GM12878 (cell line): Measurements from ENCODE around the gene TMEM266. TPM values are rescaled to one million over a fixed set of nuclear protein-coding genes. Genes with fewer than 3 reads are reported as not detected.

Experiments used
- ATAC-seq: fragments of 200-7000 bp; cut with Tn5 transposase; 3 replicates; pipeline ENCODE4 v1.9.1; 2020; ENCODE audit warnings: mild to moderate bottlenecking, moderate library complexity
- BruUV-seq: library from RNA; stranded (reverse); fragments of 400-500 nt; replicated peaks from 2 replicates; lab custom pipeline; 2021; lab: Mats Ljungman, UMichigan
- CTCF ChIA-PET: fragments of 300-600 bp; sonication (Branson Sonifier 250); formaldehyde crosslinking; extraction: SDS; loops from one replicate; lab custom pipeline; 2021; ENCODE audit warnings: inconsistent platforms; lab: Yijun Ruan, JAX
- POLR2A ChIA-PET: fragments of 350-600 bp; formaldehyde crosslinking; extraction: SDS; loops from one replicate; lab custom pipeline; 2021; ENCODE audit warnings: inconsistent platforms; lab: Charles Lee
- RAD21 ChIA-PET: fragments of 300-600 bp; sonication (Branson Sonifier 250); formaldehyde crosslinking; loops from one replicate; lab custom pipeline; 2023; ENCODE audit warnings: antibody characterized with exemption; ENCODE audit not compliant: unreplicated experiment; lab: Charles Lee
- SMC1A ChIA-PET: fragments of 300-600 bp; sonication (Branson Sonifier 250); formaldehyde crosslinking; loops from one replicate; lab custom pipeline; 2023; ENCODE audit not compliant: unreplicated experiment, uncharacterized antibody; lab: Charles Lee
- DNase-seq: peaks from one replicate; pipeline ENCODE4 v3.0.0-alpha.2; 2011; ENCODE audit warnings: low read depth, low spot score
- FAIRE-seq: peaks from 3 replicates; lab custom pipeline; 2011; peaks lifted over from hg19 to GRCh38; lab: Jason Lieb, UNC
- H2AFZ ChIP-seq: 2 replicates; pipeline ENCODE4 v1.6.0; 2011; ENCODE audit warnings: low read depth, low read length, control low read depth; ENCODE audit not compliant: control insufficient read depth
- H3K27ac ChIP-seq: 2 replicates; pipeline ENCODE4 v1.5.1; 2011; ENCODE audit warnings: control low read depth; ENCODE audit not compliant: control insufficient read depth, insufficient read depth
- H3K27me3 ChIP-seq, 2 experiments: replicated peaks in 1 of 2; 2 replicates each; pipeline versions ENCODE4 v1.6.0 to v1.6.1; 2011; ENCODE audit warnings: low read length in 1 of 2; ENCODE audit not compliant: control insufficient read depth in 2 of 2, insufficient read depth in 2 of 2
- H3K36me3 ChIP-seq, 2 experiments: 2 replicates each; pipeline ENCODE4 v1.5.1; 2011; ENCODE audit warnings: low read length in 1 of 2; ENCODE audit not compliant: control insufficient read depth in 2 of 2, insufficient read depth in 2 of 2
- H3K4me1 ChIP-seq: 2 replicates; pipeline ENCODE4 v1.6.1; 2011; ENCODE audit warnings: mild to moderate bottlenecking, low read length, moderate library complexity, mixed read lengths; ENCODE audit not compliant: control insufficient read depth, insufficient read depth
- H3K4me2 ChIP-seq: 2 replicates; pipeline ENCODE4 v1.6.0; 2011; ENCODE audit warnings: control low read depth; ENCODE audit not compliant: control insufficient read depth, insufficient read depth
- H3K4me3 ChIP-seq: fragments of 200-600 bp; sonication (generic); 2 replicates; pipeline ENCODE4 v1.5.1; 2016
- H3K79me2 ChIP-seq: 2 replicates; pipeline ENCODE4 v1.6.0; 2011; ENCODE audit warnings: low read length; ENCODE audit not compliant: control insufficient read depth, insufficient read depth
- H3K9ac ChIP-seq: 2 replicates; pipeline ENCODE4 v1.8.0; 2011; ENCODE audit warnings: low read length, control low read depth, mixed read lengths; ENCODE audit not compliant: control insufficient read depth, insufficient read depth
- H3K9me3 ChIP-seq: replicated peaks from 3 replicates; pipeline ENCODE4 v1.5.1; 2011; ENCODE audit warnings: mild to moderate bottlenecking, low read length; ENCODE audit not compliant: control insufficient read depth, insufficient read depth
- H4K20me1 ChIP-seq: 2 replicates; pipeline ENCODE4 v1.6.0; 2011; ENCODE audit not compliant: control insufficient read depth, insufficient read depth
- ATF2 ChIP-seq: IDR thresholded peaks from 2 replicates; pipeline ENCODE4 v1.6.1; 2012; ENCODE audit warnings: low read length, inconsistent platforms
- FOS ChIP-seq: IDR thresholded peaks from 3 replicates; pipeline ENCODE4 v1.6.1; 2011; ENCODE audit warnings: borderline replicate concordance; ENCODE audit not compliant: insufficient read length; ENCODE audit errors: extremely low read depth
- FOXK2 ChIP-seq: fragments of 450-650 bp; IDR thresholded peaks from 2 replicates; pipeline ENCODE4 v1.6.1; 2017; ENCODE audit warnings: mild to moderate bottlenecking, moderate library complexity
- RBBP5 ChIP-seq: fragments of 200-600 bp; sonication (generic); conservative IDR thresholded peaks from 2 replicates; pipeline ENCODE4 v1.6.1; 2016
- REST ChIP-seq: IDR thresholded peaks from 2 replicates; pipeline ENCODE4 v1.6.1; 2012; ENCODE audit warnings: mild to moderate bottlenecking, low read depth, low read length
- SMAD1 ChIP-seq: fragments of 450-650 bp; IDR thresholded peaks from 2 replicates; pipeline ENCODE4 v1.6.1; 2018; ENCODE audit warnings: mild to moderate bottlenecking, low read depth; ENCODE audit not compliant: partially characterized antibody
- SMARCA5 ChIP-seq: fragments of 450-650 bp; IDR thresholded peaks from 2 replicates; pipeline ENCODE4 v1.6.1; 2017; ENCODE audit warnings: mild to moderate bottlenecking
- TCF3 ChIP-seq: IDR thresholded peaks from 2 replicates; pipeline ENCODE4 v1.6.1; 2012; ENCODE audit warnings: low read depth, mild to moderate bottlenecking, low read length, borderline replicate concordance; ENCODE audit not compliant: insufficient read depth
- WRNIP1 ChIP-seq: IDR thresholded peaks from 2 replicates; pipeline ENCODE4 v1.6.1; 2011; ENCODE audit warnings: low read depth, low read length, improper control_type of control experiment, borderline replicate concordance
- WGBS: methylation state at CpG from one replicate; pipeline ENCODE4 v1.1.6; 2016; ENCODE audit warnings: low lambda C conversion rate; ENCODE audit not compliant: insufficient replicate concordance, insufficient coverage; ENCODE audit errors: missing lambda C conversion rate; 5-methylcytosine and 5-hydroxymethylcytosine counted together
- in situ Hi-C: fragments of 300-500 bp; cut with MboI; formaldehyde crosslinking; loops from 9 replicates; pipeline ENCODE4 v1.14.3; 2018; ENCODE audit warnings: mixed read lengths
- intact Hi-C: fragments of 100-400 bp; cut with micrococcal nuclease; formaldehyde crosslinking; loops from one replicate; pipeline ENCODE4 v1.14.2; 2022; ENCODE audit not compliant: unreplicated experiment
- polyA plus RNA-seq, 11 experiments: library from polyadenylated mRNA; depleted of rRNA in 4 of 11; unstranded in 6 of 11; stranded (reverse) in 5 of 11; fragments of >200 nt; fragmentation: Nextera tagmentation in 4 of 11; fragmentation: Illumina TruSeq in 1 of 11; extraction: Ambion mirVana in 4 of 11; extraction: Trizol in 1 of 11; gene quantifications; 1 replicate in 1 of 11; 2 replicates in 10 of 11; pipeline versions ENCODE4 v1.2.1 to v1.2.3, GENCODE V29; 2011 to 2016; ENCODE audit warnings: inconsistent platforms in 2 of 11, missing spikeins in 2 of 11, low read depth in 1 of 11
- total RNA-seq, 4 experiments: library from RNA; depleted of rRNA in 3 of 4; stranded (reverse); fragments of >200 nt in 3 of 4; fragmentation: Illumina TruSeq in 1 of 4; extraction: Trizol in 1 of 4; gene quantifications; 2 replicates each; pipeline versions ENCODE4 v1.2.1 to v1.2.3, GENCODE V29; 2013 to 2021

The TMEM266 gene
- total and polyA plus RNA-seq, 10 of the 15 experiments (the other 5 are each of a cell fraction or from before 2014, with no cell fraction given), result 0.11 to 0.70 (median 0.39) TPM

GRCh38 chr15:76158815-76159214 is 99.0 kb downstream of the TMEM266 start:
- no peak for FAIRE-seq
- H3K36me3 ChIP-seq, result no peaks in the 10 kb centered on the region
- ChIA-PET POLR2A (no interaction called here), RAD21 (no interaction called here), SMC1A (no interaction called here), CTCF (interaction anchor here (0.8 to 1.0 kb wide), 3 partner anchors 10 to 31 kb away, joined by 3 read pairs; no protein-coding TSS in a partner anchor)
- H3K27me3 ChIP-seq, result no peaks in the 10 kb centered on the region; a peak in 3 of 4 replicates
- no peaks in the 10 kb centered on the region for H4K20me1 ChIP-seq
- no peak overlapping the region for H3K4me3 ChIP-seq
- 27% methylated on average over 5 of the region's 5 CpGs for WGBS
- BruUV-seq, result no TSS peak
- no peaks in the 10 kb centered on the region for H3K9me3 ChIP-seq
- H3K4me2 ChIP-seq, result no peak overlapping the region
- H3K9ac ChIP-seq, result no peak overlapping the region
- H3K27ac ChIP-seq, result no peak overlapping the region
- TF ChIP-seq TCF3, result no peak
- no peaks in the 10 kb centered on the region for H3K79me2 ChIP-seq
- no peaks in the 10 kb centered on the region for H3K4me1 ChIP-seq
- ATAC-seq, result no peak
- in situ Hi-C loops (no loop called here), intact Hi-C loops (no loop called here)
- DNase-seq, result no peak
- H2AFZ ChIP-seq, result no peak overlapping the region

DNA sequence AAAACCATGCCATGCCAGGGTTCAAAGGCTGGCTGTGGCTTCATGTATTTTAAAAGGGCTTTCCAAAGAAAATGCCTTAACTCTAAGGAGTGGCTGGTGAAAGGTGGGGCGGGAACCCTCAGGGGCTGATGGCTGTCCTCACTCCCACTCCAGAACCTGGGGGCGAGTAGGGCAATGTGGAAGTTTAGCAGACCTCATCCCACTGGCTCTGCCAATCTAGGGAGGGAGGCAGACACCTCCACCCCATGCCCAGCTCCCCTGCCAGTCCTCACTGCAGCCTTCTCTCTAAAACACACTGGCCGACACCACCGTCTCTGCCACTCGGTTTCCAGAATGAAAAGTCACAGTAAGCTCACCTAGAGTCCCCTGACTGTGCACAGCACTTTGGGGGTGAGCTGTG is 99.5 kb downstream of the TMEM266 start:
- POLR2A ChIA-PET, result no interaction called here
- Histone ChIP-seq H2AFZ (no peak overlapping the region), H3K79me2 (no peaks in the 10 kb centered on the region), H3K27me3 (no peaks in the 10 kb centered on the region; a peak in 3 of 4 replicates), H3K4me3 (no peak overlapping the region), H4K20me1 (no peaks in the 10 kb centered on the region), H3K36me3 (no peaks in the 10 kb centered on the region), H3K4me2 (no peak overlapping the region), H3K9ac (no peak overlapping the region), H3K4me1 (no peaks in the 10 kb centered on the region), H3K27ac (no peak overlapping the region), H3K9me3 (no peaks in the 10 kb centered on the region)
- WGBS, result 4% methylated on average over 5 of the region's 5 CpGs
- intact Hi-C loops (no loop called here), in situ Hi-C loops (no loop called here)
- no peak for FAIRE-seq
- SMC1A ChIA-PET, result no interaction called here
- DNase-seq, result no peak
- no TSS peak for BruUV-seq
- RAD21 ChIA-PET, result no interaction called here
- no peak for TF ChIP-seq TCF3
- TF ChIP-seq WRNIP1, result no peak
- TF ChIP-seq REST, result no peak
- TF ChIP-seq RBBP5, result no peak
- TF ChIP-seq SMAD1, result no peak
- no peak for TF ChIP-seq FOXK2
- TF ChIP-seq FOS, result no peak
- TF ChIP-seq ATF2, result no peak
- TF ChIP-seq SMARCA5, result no peak
- ATAC-seq, result no peak
- CTCF ChIA-PET, result interaction anchor here (0.9 to 1.0 kb wide), 2 partner anchors 11 to 31 kb away, joined by 3 read pairs; no protein-coding TSS in a partner anchor
